Measurements from ENCODE around the gene CMTM7.

DNA sequence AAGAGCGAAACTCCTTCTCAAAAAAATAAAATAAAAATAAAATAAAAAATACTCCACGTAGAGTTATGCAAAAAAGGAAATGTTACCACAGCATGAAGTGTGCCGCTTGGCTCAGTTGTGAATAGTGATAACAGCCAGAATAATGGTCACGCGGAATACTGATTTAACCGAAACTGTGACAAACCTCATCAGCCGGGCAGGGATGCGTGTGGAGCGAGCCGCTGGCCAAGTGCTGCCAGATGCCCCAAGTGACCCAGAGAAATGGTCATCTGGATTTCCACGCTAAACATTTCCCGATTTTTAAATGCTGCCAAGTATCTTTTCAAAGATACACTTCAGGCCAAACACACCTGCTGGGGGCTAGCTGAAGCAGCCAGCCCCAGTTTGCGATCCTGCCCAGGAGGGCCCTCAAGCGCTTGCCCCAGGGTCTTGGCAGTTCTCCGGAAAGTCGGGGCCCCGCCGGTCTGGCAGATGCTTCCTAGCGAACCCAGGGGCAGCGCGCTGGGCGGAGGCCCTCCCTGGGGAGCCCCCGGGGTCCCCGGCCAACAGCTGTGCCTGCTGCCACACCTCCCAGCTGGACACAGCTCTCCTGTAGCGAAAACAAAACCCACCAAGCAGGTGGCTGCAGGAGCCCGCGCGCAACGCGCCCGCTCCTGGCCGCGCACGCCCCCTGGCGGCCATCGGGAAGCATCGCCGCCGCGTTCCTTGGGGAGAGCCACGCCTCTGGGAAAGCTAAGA is 75.8 kb downstream of the CMTM7 start:
- no peak for TF ChIP-seq POLR2A (IDR thresholded peaks at IDR 0.05)
- TF ChIP-seq, protein P1, sequence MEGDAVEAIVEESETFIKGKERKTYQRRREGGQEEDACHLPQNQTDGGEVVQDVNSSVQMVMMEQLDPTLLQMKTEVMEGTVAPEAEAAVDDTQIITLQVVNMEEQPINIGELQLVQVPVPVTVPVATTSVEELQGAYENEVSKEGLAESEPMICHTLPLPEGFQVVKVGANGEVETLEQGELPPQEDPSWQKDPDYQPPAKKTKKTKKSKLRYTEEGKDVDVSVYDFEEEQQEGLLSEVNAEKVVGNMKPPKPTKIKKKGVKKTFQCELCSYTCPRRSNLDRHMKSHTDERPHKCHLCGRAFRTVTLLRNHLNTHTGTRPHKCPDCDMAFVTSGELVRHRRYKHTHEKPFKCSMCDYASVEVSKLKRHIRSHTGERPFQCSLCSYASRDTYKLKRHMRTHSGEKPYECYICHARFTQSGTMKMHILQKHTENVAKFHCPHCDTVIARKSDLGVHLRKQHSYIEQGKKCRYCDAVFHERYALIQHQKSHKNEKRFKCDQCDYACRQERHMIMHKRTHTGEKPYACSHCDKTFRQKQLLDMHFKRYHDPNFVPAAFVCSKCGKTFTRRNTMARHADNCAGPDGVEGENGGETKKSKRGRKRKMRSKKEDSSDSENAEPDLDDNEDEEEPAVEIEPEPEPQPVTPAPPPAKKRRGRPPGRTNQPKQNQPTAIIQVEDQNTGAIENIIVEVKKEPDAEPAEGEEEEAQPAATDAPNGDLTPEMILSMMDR (IDR thresholded peaks at IDR 0.05), result peak in 2 of 3 donors; percentile 21 to 88
